ENCODE measurements around the gene LIPC.

The LIPC gene

DNA sequence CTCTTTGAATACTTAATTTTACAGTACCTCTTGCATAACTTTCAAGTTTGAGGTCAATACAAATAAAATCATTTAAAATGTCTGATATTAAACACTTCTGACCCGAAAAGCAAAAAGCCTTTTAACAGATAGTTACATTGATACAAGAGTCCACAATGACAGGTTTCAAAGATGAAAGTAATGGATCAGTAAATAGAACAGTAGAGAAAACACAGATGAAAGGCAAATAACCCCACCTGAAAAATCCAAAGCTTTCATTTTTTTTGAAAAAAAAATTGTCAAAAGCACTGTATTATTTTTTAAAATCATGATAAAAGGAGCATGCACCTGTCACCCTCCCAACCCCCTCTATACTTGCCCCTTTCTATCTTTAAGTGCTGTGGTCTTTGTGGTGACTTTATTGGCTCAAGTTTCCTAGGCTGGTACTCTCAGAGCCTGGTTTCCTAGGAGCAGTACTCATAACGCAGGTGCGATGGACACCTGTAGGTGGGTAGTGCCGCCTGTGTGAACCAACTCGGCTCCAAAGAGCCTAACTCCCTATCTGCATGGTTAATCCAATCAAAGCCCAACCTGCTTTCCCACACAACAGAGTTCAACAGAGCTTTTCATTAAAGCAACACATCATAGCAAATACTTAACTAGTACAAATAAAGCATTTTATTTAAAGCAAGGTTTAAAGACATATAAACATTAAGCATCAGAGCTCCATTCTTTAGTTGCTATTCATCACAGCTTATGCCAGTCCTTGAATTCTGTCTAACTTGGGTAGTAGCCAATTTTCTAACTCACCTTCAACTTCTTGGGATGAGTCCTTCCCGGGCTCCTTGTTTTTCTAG is 32.2 kb downstream of the LIPC start:
- H4K20me1 ChIP-seq (ENCODE audit: insufficient read depth, low read length) = no peaks in the 10 kb centered on the region
- H3K79me2 ChIP-seq (ENCODE audit: insufficient read depth, low read length) = no peaks in the 10 kb centered on the region
- H3K4me1 ChIP-seq (ENCODE audit: insufficient read depth, low read length) = peaks cover 45% of the 10 kb centered on the region
- H3K4me2 ChIP-seq (ENCODE audit: insufficient read depth, low read length) = peak overlapping the region; percentile 6; the same call in 1 of the 2 replicates
- H3K27me3 ChIP-seq (ENCODE audit: insufficient read depth, low read length, poor library complexity) = no peaks in the 10 kb centered on the region
- peak; percentile 89 for ATAC-seq (ENCODE audit: insufficient read depth, low read depth)
- H2AFZ ChIP-seq (ENCODE audit: low read depth, low read length) = no peak overlapping the region
- H3K9me3 ChIP-seq (ENCODE audit: insufficient read depth, low read length, severe bottlenecking) = no peaks in the 10 kb centered on the region
- H3K4me3 ChIP-seq (ENCODE audit: low read depth in 1 of 2, low read length in 2 of 2) = no peak overlapping the region
- H3K36me3 ChIP-seq (ENCODE audit: insufficient read depth, low read length) = no peaks in the 10 kb centered on the region
- peak; percentile 83 for DNase-seq
- no peak overlapping the region for H3K9ac ChIP-seq (ENCODE audit: low read depth, low read length)
- no peak for TF ChIP-seq EZH2 (IDR thresholded peaks at IDR 0.05; ENCODE audit: borderline replicate concordance, low read depth, low read length, severe bottlenecking)
- TF ChIP-seq, protein P1, sequence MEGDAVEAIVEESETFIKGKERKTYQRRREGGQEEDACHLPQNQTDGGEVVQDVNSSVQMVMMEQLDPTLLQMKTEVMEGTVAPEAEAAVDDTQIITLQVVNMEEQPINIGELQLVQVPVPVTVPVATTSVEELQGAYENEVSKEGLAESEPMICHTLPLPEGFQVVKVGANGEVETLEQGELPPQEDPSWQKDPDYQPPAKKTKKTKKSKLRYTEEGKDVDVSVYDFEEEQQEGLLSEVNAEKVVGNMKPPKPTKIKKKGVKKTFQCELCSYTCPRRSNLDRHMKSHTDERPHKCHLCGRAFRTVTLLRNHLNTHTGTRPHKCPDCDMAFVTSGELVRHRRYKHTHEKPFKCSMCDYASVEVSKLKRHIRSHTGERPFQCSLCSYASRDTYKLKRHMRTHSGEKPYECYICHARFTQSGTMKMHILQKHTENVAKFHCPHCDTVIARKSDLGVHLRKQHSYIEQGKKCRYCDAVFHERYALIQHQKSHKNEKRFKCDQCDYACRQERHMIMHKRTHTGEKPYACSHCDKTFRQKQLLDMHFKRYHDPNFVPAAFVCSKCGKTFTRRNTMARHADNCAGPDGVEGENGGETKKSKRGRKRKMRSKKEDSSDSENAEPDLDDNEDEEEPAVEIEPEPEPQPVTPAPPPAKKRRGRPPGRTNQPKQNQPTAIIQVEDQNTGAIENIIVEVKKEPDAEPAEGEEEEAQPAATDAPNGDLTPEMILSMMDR (IDR thresholded peaks at IDR 0.05; ENCODE audit: borderline replicate concordance, extremely low read depth, low read length, poor library complexity, severe bottlenecking) = no peak
- H3K27ac ChIP-seq (ENCODE audit: low read length) = peak overlapping the region; percentile 73

GRCh38 chr15:58465070-58465469 is 33.3 kb downstream of the LIPC start:
- ATAC-seq (ENCODE audit: insufficient read depth, low read depth) (no peak), DNase-seq (no peak)
- Histone ChIP-seq H3K27me3 (ENCODE audit: insufficient read depth, low read length, poor library complexity) (no peaks in the 10 kb centered on the region), H3K79me2 (ENCODE audit: insufficient read depth, low read length) (no peaks in the 10 kb centered on the region), H3K4me2 (ENCODE audit: insufficient read depth, low read length) (no peak overlapping the region), H3K36me3 (ENCODE audit: insufficient read depth, low read length) (no peaks in the 10 kb centered on the region), H3K4me1 (ENCODE audit: insufficient read depth, low read length) (peaks cover 43% of the 10 kb centered on the region), H3K9me3 (ENCODE audit: insufficient read depth, low read length, severe bottlenecking) (no peaks in the 10 kb centered on the region), H2AFZ (ENCODE audit: low read depth, low read length) (no peak overlapping the region), H3K27ac (ENCODE audit: low read length) (peak overlapping the region; percentile 73), H4K20me1 (ENCODE audit: insufficient read depth, low read length) (no peaks in the 10 kb centered on the region), H3K9ac (ENCODE audit: low read depth, low read length) (no peak overlapping the region), H3K4me3 (ENCODE audit: low read depth in 1 of 2, low read length in 2 of 2) (no peak overlapping the region)
- TF ChIP-seq EZH2 (IDR thresholded peaks at IDR 0.05; ENCODE audit: borderline replicate concordance, low read depth, low read length, severe bottlenecking) = no peak
- TF ChIP-seq, protein P1 (IDR thresholded peaks at IDR 0.05; ENCODE audit: borderline replicate concordance, extremely low read depth, low read length, poor library complexity, severe bottlenecking) = no peak

- DNase-seq (no peak), ATAC-seq (ENCODE audit: insufficient read depth, low read depth) (no peak)
- Histone ChIP-seq H3K36me3 (ENCODE audit: insufficient read depth, low read length) (no peaks in the 10 kb centered on the region), H3K9ac (ENCODE audit: low read depth, low read length) (no peak overlapping the region), H3K4me2 (ENCODE audit: insufficient read depth, low read length) (no peak overlapping the region), H3K4me3 (ENCODE audit: low read depth in 1 of 2, low read length in 2 of 2) (no peak overlapping the region), H3K27me3 (ENCODE audit: insufficient read depth, low read length, poor library complexity) (no peaks in the 10 kb centered on the region), H2AFZ (ENCODE audit: low read depth, low read length) (no peak overlapping the region), H3K27ac (ENCODE audit: low read length) (peak overlapping the region; percentile 36), H3K9me3 (ENCODE audit: insufficient read depth, low read length, severe bottlenecking) (no peaks in the 10 kb centered on the region), H4K20me1 (ENCODE audit: insufficient read depth, low read length) (no peaks in the 10 kb centered on the region), H3K79me2 (ENCODE audit: insufficient read depth, low read length) (no peaks in the 10 kb centered on the region), H3K4me1 (ENCODE audit: insufficient read depth, low read length) (peaks cover 45% of the 10 kb centered on the region)
- TF ChIP-seq, protein P1 (IDR thresholded peaks at IDR 0.05; ENCODE audit: borderline replicate concordance, extremely low read depth, low read length, poor library complexity, severe bottlenecking) = no peak
- no peak for TF ChIP-seq EZH2 (IDR thresholded peaks at IDR 0.05; ENCODE audit: borderline replicate concordance, low read depth, low read length, severe bottlenecking)
Observed at GRCh38 chr15:58465866-58466517, 34.2 kb downstream of the LIPC start.

Measured in DND-41 (cell line).